Chondrocyte (in vitro differentiated cells): ENCODE data around the gene ADCY10. TPM values are rescaled to one million over a fixed set of nuclear protein-coding genes. Genes with fewer than 3 reads are reported as not detected.
"Not testable (repeated sequence)": the region's sequence is repeated elsewhere in the genome, so short reads cannot be mapped to it uniquely, and the experiment has no call there.

Experiments used
- DNase-seq: peaks from one replicate; pipeline ENCODE4 v3.0.0; 2021; ENCODE audit warnings: mixed read lengths, low spot score
- H3K27ac Mint-ChIP-seq: one replicate; pipeline ENCODE4 v1.8.0; 2021; ENCODE audit warnings: mild to moderate bottlenecking, moderate library complexity, mixed read lengths; ENCODE audit not compliant: unreplicated experiment
- H3K27me3 Mint-ChIP-seq: 2 replicates; pipeline ENCODE4 v1.8.0; 2021; ENCODE audit warnings: low read depth, mixed read lengths
- H3K36me3 Mint-ChIP-seq: 2 replicates; pipeline ENCODE4 v1.8.0; 2021; ENCODE audit warnings: low read depth, mixed read lengths
- H3K4me1 Mint-ChIP-seq: 2 replicates; pipeline ENCODE4 v1.8.0; 2021; ENCODE audit warnings: low read depth, mild to moderate bottlenecking, mixed read lengths
- H3K4me3 Mint-ChIP-seq: one replicate; pipeline ENCODE4 v1.8.0; 2021; ENCODE audit warnings: mild to moderate bottlenecking, moderate library complexity, mixed read lengths; ENCODE audit not compliant: unreplicated experiment
- H3K9me3 Mint-ChIP-seq: 2 replicates; pipeline ENCODE4 v1.8.0; 2021; ENCODE audit warnings: low read depth, mixed read lengths
- CTCF ChIP-seq: fragments of 200-600 bp; sonication (generic); IDR thresholded peaks from 2 replicates; pipeline ENCODE4 v1.5.0; 2021; ENCODE audit warnings: antibody characterized with exemption, mild to moderate bottlenecking, moderate library complexity
- total RNA-seq: library from RNA; stranded (reverse); gene quantifications from 3 replicates; pipeline ENCODE4 v1.2.1, GENCODE V29; 2021

ADCY10 gene
- total RNA-seq, 1 donor from 2014 or later, result 0.07 TPM

- no peaks in the 10 kb centered on the region for H3K9me3 Mint-ChIP-seq
- H3K4me1 Mint-ChIP-seq, result peaks cover 6% of the 10 kb centered on the region
- H3K27me3 Mint-ChIP-seq, result no peaks in the 10 kb centered on the region
- no peak for TF ChIP-seq CTCF
- H3K27ac Mint-ChIP-seq, result no peak overlapping the region
- no peak overlapping the region for H3K4me3 Mint-ChIP-seq
- no peak for DNase-seq
- H3K36me3 Mint-ChIP-seq, result no peaks in the 10 kb centered on the region
Measured at GRCh38 chr1:167832693-167833092, 81.2 kb downstream of the ADCY10 start.

GRCh38 chr1:167830668-167831067 is 83.3 kb downstream of the ADCY10 start:
- H3K27ac Mint-ChIP-seq, H3K27me3 Mint-ChIP-seq, DNase-seq: not testable (repeated sequence)

GRCh38 chr1:167829868-167830267 is 84.1 kb downstream of the ADCY10 start:
- Mint-ChIP-seq H3K36me3 (no peaks in the 10 kb centered on the region), H3K27ac (no peak overlapping the region), H3K9me3 (no peaks in the 10 kb centered on the region), H3K27me3 (no peaks in the 10 kb centered on the region), H3K4me3 (no peak overlapping the region), H3K4me1 (peaks cover 18% of the 10 kb centered on the region)
- TF ChIP-seq CTCF, result no peak
- no peak for DNase-seq

More at GRCh38 chr1:167830668-167831067, 83.3 kb downstream of the ADCY10 start:
- not testable (repeated sequence) for H3K36me3 Mint-ChIP-seq, H3K9me3 Mint-ChIP-seq, H3K4me3 Mint-ChIP-seq
- H3K4me1 Mint-ChIP-seq, result peaks cover 14% of the 10 kb centered on the region

GRCh38 chr1:167826127-167826526 is 87.8 kb downstream of the ADCY10 start:
- no peak for DNase-seq
- H3K36me3 Mint-ChIP-seq, result no peaks in the 10 kb centered on the region
- H3K27ac Mint-ChIP-seq, result no peak overlapping the region
- no peak for TF ChIP-seq CTCF
- H3K4me1 Mint-ChIP-seq, result peaks cover 35% of the 10 kb centered on the region
- no peaks in the 10 kb centered on the region for H3K27me3 Mint-ChIP-seq
- H3K9me3 Mint-ChIP-seq, result no peaks in the 10 kb centered on the region
- H3K4me3 Mint-ChIP-seq, result no peak overlapping the region

- H3K4me3 Mint-ChIP-seq, result no peak overlapping the region
- H3K9me3 Mint-ChIP-seq, result no peaks in the 10 kb centered on the region
- no peaks in the 10 kb centered on the region for H3K27me3 Mint-ChIP-seq
- H3K4me1 Mint-ChIP-seq, result peaks cover 41% of the 10 kb centered on the region
- H3K36me3 Mint-ChIP-seq, result no peaks in the 10 kb centered on the region
- no peak for DNase-seq
- peak overlapping the region; percentile 36 for H3K27ac Mint-ChIP-seq
- no peak for TF ChIP-seq CTCF
Measured at GRCh38 chr1:167825419-167826079, 88.4 kb downstream of the ADCY10 start.
